AG10803 (cell line): ENCODE data around the gene RERE.

Experiments
- DNase-seq: peaks from one replicate; pipeline ENCODE4 v3.0.0; 2010; ENCODE audit warnings: low read depth
- H3K4me3 ChIP-seq: 2 replicates; pipeline ENCODE4 v1.5.1; 2011; ENCODE audit warnings: mild to moderate bottlenecking, low read length, control low read depth
- CTCF ChIP-seq: conservative IDR thresholded peaks from 2 replicates; pipeline ENCODE4 v1.5.1; 2011; ENCODE audit warnings: mild to moderate bottlenecking, low read length, control low read depth, inconsistent platforms

RERE gene

GRCh38 chr1:8587784-8588183 is 229.7 kb downstream of the RERE start:
- TF ChIP-seq CTCF, result no peak

GRCh38 chr1:8586438-8586837 is 231.0 kb downstream of the RERE start:
- DNase-seq, result no peak
- no peak for TF ChIP-seq CTCF

More at GRCh38 chr1:8587784-8588183, 229.7 kb downstream of the RERE start:
- no peak overlapping the region for H3K4me3 ChIP-seq
- no peak for DNase-seq

GRCh38 chr1:8584316-8584715 is 233.1 kb downstream of the RERE start:
- H3K4me3 ChIP-seq, result no peak overlapping the region
- no peak for DNase-seq
- TF ChIP-seq CTCF, result no peak

More at GRCh38 chr1:8586438-8586837, 231.0 kb downstream of the RERE start:
- H3K4me3 ChIP-seq, result no peak overlapping the region

- no peak overlapping the region for H3K4me3 ChIP-seq
- no peak for TF ChIP-seq CTCF
Observed at GRCh38 chr1:8583031-8583430, 234.4 kb downstream of the RERE start.

DNA sequence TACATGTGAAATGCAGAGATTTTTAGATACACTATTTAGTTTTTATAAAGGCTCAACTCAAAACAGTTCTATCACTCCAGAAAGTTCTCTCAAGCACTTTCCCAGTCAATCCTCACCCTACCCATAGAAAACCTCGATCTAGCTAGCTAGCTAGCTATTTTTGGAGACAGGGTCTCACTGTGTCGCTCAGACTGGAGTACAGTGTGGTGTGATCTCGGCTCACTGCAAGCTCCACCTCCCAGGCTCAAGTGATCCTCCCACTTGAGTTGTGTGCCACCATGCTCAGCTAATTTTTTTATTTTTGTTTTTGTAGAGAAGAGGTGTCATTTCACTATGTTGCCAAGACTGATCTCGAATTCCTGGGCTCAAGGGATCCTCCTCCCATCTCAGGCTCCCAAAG is 236.9 kb downstream of the RERE start:
- no peak overlapping the region for H3K4me3 ChIP-seq
- no peak for TF ChIP-seq CTCF
- no peak for DNase-seq

More at GRCh38 chr1:8583031-8583430, 234.4 kb downstream of the RERE start:
- no peak for DNase-seq

DNA sequence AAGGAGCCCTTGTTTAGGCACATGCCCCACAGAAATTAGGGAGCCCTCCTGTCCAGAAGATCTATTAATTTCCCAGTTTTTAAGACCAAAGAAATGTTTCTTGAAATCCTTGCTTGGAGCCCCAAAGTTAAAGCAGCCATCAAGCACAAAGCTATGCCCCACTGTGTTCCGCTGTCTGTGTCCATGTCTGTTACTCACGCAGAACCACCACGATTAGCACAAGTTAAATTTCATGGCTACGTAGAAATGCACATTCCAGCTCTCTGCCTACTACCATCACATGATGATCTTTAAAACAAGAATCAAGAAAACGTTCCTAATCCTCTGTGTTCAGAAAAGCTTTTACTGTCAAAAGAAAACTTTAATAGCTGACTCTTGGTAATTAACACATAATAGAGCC is 238.5 kb downstream of the RERE start:
- TF ChIP-seq CTCF, result no peak
- H3K4me3 ChIP-seq, result no peak overlapping the region
- no peak for DNase-seq

- TF ChIP-seq CTCF, result no peak
- no peak overlapping the region for H3K4me3 ChIP-seq
- DNase-seq, result no peak
Observed at GRCh38 chr1:8578132-8578877, 239.1 kb downstream of the RERE start.
